Vagina (tissue), 2 donors: ENCODE data around the gene SUPT3H. TPM values are rescaled to one million over a fixed set of nuclear protein-coding genes. Genes with fewer than 3 reads are reported as not detected.

Experiments used
- DNase-seq, 2 donors: peaks; one replicate each; pipeline ENCODE4 v3.0.0-alpha.2; 2017; ENCODE audit errors: extremely low spot score in 2 of 2
- H3K27ac ChIP-seq: fragments of 200-600 bp; sonication (generic); one replicate; pipeline ENCODE4 v1.5.1; 2019
- H3K27me3 ChIP-seq: fragments of 200-600 bp; sonication (generic); one replicate; pipeline ENCODE4 v1.5.1; 2019
- H3K36me3 ChIP-seq, 2 donors: fragments of 200-600 bp; sonication (generic); one replicate each; pipeline ENCODE4 v1.5.1; 2017 to 2019
- H3K4me1 ChIP-seq: fragments of 200-600 bp; sonication (generic); one replicate; pipeline ENCODE4 v1.5.1; 2019
- H3K4me3 ChIP-seq, 2 donors: fragments of 200-600 bp; sonication (generic); 1 replicate in 1 of 2; 2 replicates in 1 of 2; pipeline ENCODE4 v1.5.1; 2016 to 2019
- H3K9me3 ChIP-seq: fragments of 200-600 bp; sonication (generic); one replicate; pipeline ENCODE4 v1.5.1; 2019
- POLR2A ChIP-seq, 2 donors: fragments of 450-650 bp; IDR thresholded peaks; one replicate each; pipeline ENCODE4 v1.6.1; 2017; ENCODE audit warnings: antibody characterized with exemption in 2 of 2, mild to moderate bottlenecking in 2 of 2, moderate library complexity in 2 of 2
- POLR2AphosphoS5 ChIP-seq, 2 donors: sonication (generic); formaldehyde crosslinking; IDR thresholded peaks; one replicate each; pipeline ENCODE4 v1.9.0; 2017; ENCODE audit warnings: antibody characterized with exemption in 2 of 2, mild to moderate bottlenecking in 2 of 2, low read depth in 1 of 2; ENCODE audit not compliant: insufficient read depth in 1 of 2
- intact Hi-C: fragments of 100-400 bp; cut with DNase I; formaldehyde crosslinking; loops from one replicate; pipeline ENCODE4 v1.15.1; 2023
- total RNA-seq: library from RNA; depleted of rRNA; stranded (reverse); fragments of >200 nt; gene quantifications from one replicate; pipeline ENCODE4 v1.2.3, GENCODE V29; 2016
- TF ChIP-seq, protein P1 (sequence below), 3 experiments: fragments of 450-650 bp in 2 of 3; fragments of 200-600 bp in 1 of 3; sonication (generic) in 1 of 3; IDR thresholded peaks; one replicate each; pipeline ENCODE4 v1.5.1; 2017 to 2019; ENCODE audit warnings: antibody characterized with exemption in 3 of 3, mild to moderate bottlenecking in 2 of 3, moderate library complexity in 2 of 3

Gene SUPT3H
- total RNA-seq, 1 donor from 2014 or later: 4.2 TPM

DNA sequence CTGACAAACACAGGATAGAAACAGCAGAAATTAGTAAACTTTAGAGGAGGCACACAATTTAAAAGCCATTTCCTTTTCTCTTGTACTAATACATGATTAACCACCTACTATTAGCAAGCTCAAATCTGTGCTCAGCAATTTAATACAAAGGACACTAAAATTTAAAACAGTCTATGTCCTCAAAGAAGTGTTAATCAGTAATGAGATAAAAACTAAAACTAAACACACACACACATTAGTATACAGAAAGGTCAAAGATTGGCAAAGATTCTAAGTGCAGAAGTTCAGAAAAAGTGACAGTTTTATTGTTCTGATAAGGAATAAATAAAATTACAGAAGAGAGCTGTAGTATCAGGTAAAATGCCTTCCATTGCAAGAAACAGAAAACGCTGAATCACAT, 123.5 kb downstream of the SUPT3H start:
- TF ChIP-seq POLR2A (IDR thresholded peaks at IDR 0.05) (no peak), POLR2AphosphoS5 (IDR thresholded peaks at IDR 0.05; ENCODE audit: insufficient read depth in 1 of 2, low read depth in 1 of 2) (no peak)
- TF ChIP-seq, protein P1, sequence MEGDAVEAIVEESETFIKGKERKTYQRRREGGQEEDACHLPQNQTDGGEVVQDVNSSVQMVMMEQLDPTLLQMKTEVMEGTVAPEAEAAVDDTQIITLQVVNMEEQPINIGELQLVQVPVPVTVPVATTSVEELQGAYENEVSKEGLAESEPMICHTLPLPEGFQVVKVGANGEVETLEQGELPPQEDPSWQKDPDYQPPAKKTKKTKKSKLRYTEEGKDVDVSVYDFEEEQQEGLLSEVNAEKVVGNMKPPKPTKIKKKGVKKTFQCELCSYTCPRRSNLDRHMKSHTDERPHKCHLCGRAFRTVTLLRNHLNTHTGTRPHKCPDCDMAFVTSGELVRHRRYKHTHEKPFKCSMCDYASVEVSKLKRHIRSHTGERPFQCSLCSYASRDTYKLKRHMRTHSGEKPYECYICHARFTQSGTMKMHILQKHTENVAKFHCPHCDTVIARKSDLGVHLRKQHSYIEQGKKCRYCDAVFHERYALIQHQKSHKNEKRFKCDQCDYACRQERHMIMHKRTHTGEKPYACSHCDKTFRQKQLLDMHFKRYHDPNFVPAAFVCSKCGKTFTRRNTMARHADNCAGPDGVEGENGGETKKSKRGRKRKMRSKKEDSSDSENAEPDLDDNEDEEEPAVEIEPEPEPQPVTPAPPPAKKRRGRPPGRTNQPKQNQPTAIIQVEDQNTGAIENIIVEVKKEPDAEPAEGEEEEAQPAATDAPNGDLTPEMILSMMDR (IDR thresholded peaks at IDR 0.05): no peak
- Histone ChIP-seq H3K27ac (no peak overlapping the region), H3K36me3 (no peaks in the 10 kb centered on the region), H3K27me3 (no peaks in the 10 kb centered on the region), H3K4me1 (no peaks in the 10 kb centered on the region), H3K4me3 (no peak overlapping the region), H3K9me3 (no peaks in the 10 kb centered on the region)
- DNase-seq: no peak
- intact Hi-C loops: no loop called here

- no peak for DNase-seq
- Histone ChIP-seq H3K9me3 (no peaks in the 10 kb centered on the region), H3K36me3 (no peaks in the 10 kb centered on the region), H3K27me3 (no peaks in the 10 kb centered on the region), H3K4me1 (no peaks in the 10 kb centered on the region), H3K27ac (no peak overlapping the region), H3K4me3 (no peak overlapping the region)
- intact Hi-C loops: no loop called here
- TF ChIP-seq, protein P1 (IDR thresholded peaks at IDR 0.05): no peak
- TF ChIP-seq POLR2AphosphoS5 (IDR thresholded peaks at IDR 0.05; ENCODE audit: insufficient read depth in 1 of 2, low read depth in 1 of 2) (no peak), POLR2A (IDR thresholded peaks at IDR 0.05) (no peak)
Measured at GRCh38 chr6:45253453-45253852, 124.3 kb downstream of the SUPT3H start.

DNA sequence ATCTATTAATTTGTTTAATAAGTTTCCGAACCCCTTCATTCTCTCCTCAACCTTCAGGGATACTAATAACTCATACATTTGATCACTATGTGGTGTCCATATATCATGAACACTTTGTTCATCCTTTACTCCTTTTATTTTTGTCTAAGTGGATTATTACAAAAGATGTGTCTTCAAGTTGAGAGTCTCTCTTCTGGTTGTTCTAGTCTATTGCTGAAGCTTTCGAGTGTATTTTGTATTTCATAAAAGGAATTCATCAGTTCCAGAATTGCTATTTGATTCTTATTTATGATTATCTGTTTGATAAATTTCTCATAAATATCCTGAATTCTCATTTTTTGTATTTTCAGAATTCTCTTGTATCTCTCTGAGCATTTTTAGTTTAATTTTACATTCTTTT, 146.1 kb downstream of the SUPT3H start:
- no peaks in the 10 kb centered on the region for H3K36me3 ChIP-seq
- no peak overlapping the region for H3K4me3 ChIP-seq
- no peaks in the 10 kb centered on the region for H3K4me1 ChIP-seq
- intact Hi-C loops: no loop called here
- H3K27ac ChIP-seq: no peak overlapping the region
- H3K9me3 ChIP-seq: peaks cover 5% of the 10 kb centered on the region
- no peak for DNase-seq
- TF ChIP-seq, protein P1 (IDR thresholded peaks at IDR 0.05): no peak
- TF ChIP-seq POLR2A (IDR thresholded peaks at IDR 0.05) (no peak), POLR2AphosphoS5 (IDR thresholded peaks at IDR 0.05; ENCODE audit: insufficient read depth in 1 of 2, low read depth in 1 of 2) (no peak)
- no peaks in the 10 kb centered on the region for H3K27me3 ChIP-seq

GRCh38 chr6:45229416-45229815, 148.3 kb downstream of the SUPT3H start:
- intact Hi-C loops: no loop called here
- Histone ChIP-seq H3K4me1 (no peaks in the 10 kb centered on the region), H3K36me3 (no peaks in the 10 kb centered on the region), H3K27ac (no peak overlapping the region), H3K27me3 (no peaks in the 10 kb centered on the region), H3K4me3 (no peak overlapping the region), H3K9me3 (peaks cover 5% of the 10 kb centered on the region)
- DNase-seq: no peak
- TF ChIP-seq POLR2AphosphoS5 (IDR thresholded peaks at IDR 0.05; ENCODE audit: insufficient read depth in 1 of 2, low read depth in 1 of 2): no peak
- no peak for TF ChIP-seq POLR2A (IDR thresholded peaks at IDR 0.05)

DNA sequence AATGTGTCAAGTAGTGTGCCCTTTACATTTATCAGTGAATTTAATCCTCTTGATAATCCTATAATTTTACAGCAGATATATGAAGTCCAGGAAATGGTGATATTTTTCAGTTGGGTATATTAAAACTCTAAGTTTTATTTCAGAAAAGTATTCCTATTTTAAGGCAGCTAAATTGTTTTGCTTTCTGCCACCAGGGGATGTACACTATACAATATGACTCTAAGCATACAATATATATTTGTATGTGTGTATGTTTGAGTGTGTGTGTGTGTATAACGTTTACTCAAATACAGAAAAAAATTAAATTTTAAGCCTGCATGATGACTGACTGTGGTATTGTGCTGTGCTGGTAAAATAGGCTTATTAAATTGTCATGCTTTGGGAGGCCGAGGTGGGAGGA, 151.7 kb downstream of the SUPT3H start:
- no peak overlapping the region for H3K4me3 ChIP-seq
- no peak overlapping the region for H3K27ac ChIP-seq
- DNase-seq: no peak
- H3K9me3 ChIP-seq: no peaks in the 10 kb centered on the region
- no peaks in the 10 kb centered on the region for H3K4me1 ChIP-seq
- intact Hi-C loops: no loop called here
- no peaks in the 10 kb centered on the region for H3K36me3 ChIP-seq
- TF ChIP-seq POLR2A (IDR thresholded peaks at IDR 0.05) (no peak), POLR2AphosphoS5 (IDR thresholded peaks at IDR 0.05; ENCODE audit: insufficient read depth in 1 of 2, low read depth in 1 of 2) (no peak)
- H3K27me3 ChIP-seq: no peaks in the 10 kb centered on the region

DNA sequence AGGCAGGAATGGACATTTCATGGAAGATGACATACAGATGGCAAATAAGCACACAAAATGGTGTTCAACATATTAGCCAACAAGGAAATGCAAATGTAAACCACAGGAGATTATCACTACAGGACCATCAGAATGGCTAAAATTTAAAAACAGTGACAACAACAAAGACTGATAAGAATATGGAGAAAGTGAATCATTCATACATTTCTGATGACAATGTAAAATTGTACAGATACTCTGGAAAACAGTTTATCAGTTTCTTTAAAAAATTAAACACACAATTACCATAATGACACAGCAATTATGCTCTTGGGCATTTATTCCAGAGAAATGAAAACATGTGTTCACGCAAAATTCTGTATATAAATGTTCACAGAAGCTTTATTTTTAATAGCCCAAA, 155.4 kb downstream of the SUPT3H start:
- no peak for DNase-seq
- H3K27ac ChIP-seq: no peak overlapping the region
- H3K4me3 ChIP-seq: no peak overlapping the region
- intact Hi-C loops: no loop called here
- no peaks in the 10 kb centered on the region for H3K4me1 ChIP-seq
- H3K27me3 ChIP-seq: no peaks in the 10 kb centered on the region
- H3K36me3 ChIP-seq: no peaks in the 10 kb centered on the region
- no peaks in the 10 kb centered on the region for H3K9me3 ChIP-seq
- TF ChIP-seq POLR2AphosphoS5 (IDR thresholded peaks at IDR 0.05; ENCODE audit: insufficient read depth in 1 of 2, low read depth in 1 of 2) (no peak), POLR2A (IDR thresholded peaks at IDR 0.05) (no peak)
- TF ChIP-seq, protein P1 (IDR thresholded peaks at IDR 0.05): no peak
